Upper lobe of right lung (tissue), 1 donor: Measurements from ENCODE around the gene B9D2. TPM values are rescaled to one million over a fixed set of nuclear protein-coding genes. Genes with fewer than 3 reads are reported as not detected.

Source experiments
- ATAC-seq: fragments of 200-7000 bp; cut with Tn5 transposase; one replicate; pipeline ENCODE4 v1.9.1; 2020; ENCODE audit warnings: mild to moderate bottlenecking, moderate library complexity
- DNase-seq: peaks from one replicate; pipeline ENCODE4 v3.0.0-alpha.2; 2020
- H3K27ac ChIP-seq: fragments of 200-600 bp; one replicate; pipeline ENCODE4 v1.8.0; 2022
- H3K27me3 ChIP-seq: fragments of 200-600 bp; one replicate; pipeline ENCODE4 v1.8.0; 2022; ENCODE audit warnings: mild to moderate bottlenecking
- H3K36me3 ChIP-seq: fragments of 200-600 bp; one replicate; pipeline ENCODE4 v1.8.0; 2022
- H3K4me1 ChIP-seq: fragments of 200-600 bp; one replicate; pipeline ENCODE4 v1.8.0; 2022
- H3K4me3 ChIP-seq: fragments of 200-600 bp; one replicate; pipeline ENCODE4 v1.8.0; 2022; ENCODE audit warnings: mild to moderate bottlenecking
- H3K9me3 ChIP-seq: fragments of 200-600 bp; one replicate; pipeline ENCODE4 v1.8.0; 2022
- intact Hi-C: fragments of 100-400 bp; cut with DNase I; formaldehyde crosslinking; loops from one replicate; pipeline ENCODE4 v1.11.0; 2022
- total RNA-seq: library from RNA; stranded (reverse); fragmentation: NEBNext Ultra II Directional; extraction: Animal tissue kit (Norgen Biotek cat#: 25700); gene quantifications from one replicate; pipeline ENCODE4 v1.2.1, GENCODE V29; 2021
- TF ChIP-seq, protein P1 (sequence below): fragments of 200-600 bp; IDR thresholded peaks from one replicate; pipeline ENCODE4 v1.8.0; 2022; ENCODE audit warnings: antibody characterized with exemption
- donor health status: DM: no; HTN: yes; CAD: no; lungs with severe emphysema.

The B9D2 gene
- total RNA-seq, 1 donor from 2014 or later, result 5.5 TPM

DNA sequence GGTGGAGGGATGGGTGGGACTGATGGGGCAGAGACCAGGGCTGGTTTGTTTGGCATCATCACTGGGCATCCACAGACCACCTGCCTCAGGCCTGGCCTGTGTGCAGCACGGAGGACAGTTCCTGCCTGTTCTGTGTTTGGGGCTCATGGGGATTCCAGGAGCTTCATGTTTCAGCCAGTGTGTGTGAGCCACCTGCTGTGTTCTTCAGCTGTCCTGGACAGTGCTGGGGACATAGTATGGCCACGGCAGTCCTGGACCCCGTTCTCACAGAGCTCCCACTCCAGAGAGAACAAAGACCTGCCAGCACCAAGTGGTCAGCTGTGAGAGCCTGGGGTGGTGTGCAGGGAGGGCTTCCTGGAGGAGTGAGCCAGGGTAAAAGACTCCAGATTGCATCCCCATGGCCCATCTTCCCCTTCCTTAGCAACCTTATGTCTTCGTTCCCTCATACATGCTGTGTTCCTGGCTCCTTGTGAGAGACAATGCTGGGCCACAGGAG lies 55.9 kb downstream of the B9D2 start:
- Histone ChIP-seq H3K4me3 (no peak overlapping the region), H3K36me3 (peaks cover 59% of the 10 kb centered on the region), H3K9me3 (no peaks in the 10 kb centered on the region), H3K27ac (peak overlapping the region; percentile 79), H3K27me3 (no peaks in the 10 kb centered on the region), H3K4me1 (peaks cover 40% of the 10 kb centered on the region)
- intact Hi-C loops, result no loop called here
- no peak for DNase-seq
- TF ChIP-seq, protein P1, sequence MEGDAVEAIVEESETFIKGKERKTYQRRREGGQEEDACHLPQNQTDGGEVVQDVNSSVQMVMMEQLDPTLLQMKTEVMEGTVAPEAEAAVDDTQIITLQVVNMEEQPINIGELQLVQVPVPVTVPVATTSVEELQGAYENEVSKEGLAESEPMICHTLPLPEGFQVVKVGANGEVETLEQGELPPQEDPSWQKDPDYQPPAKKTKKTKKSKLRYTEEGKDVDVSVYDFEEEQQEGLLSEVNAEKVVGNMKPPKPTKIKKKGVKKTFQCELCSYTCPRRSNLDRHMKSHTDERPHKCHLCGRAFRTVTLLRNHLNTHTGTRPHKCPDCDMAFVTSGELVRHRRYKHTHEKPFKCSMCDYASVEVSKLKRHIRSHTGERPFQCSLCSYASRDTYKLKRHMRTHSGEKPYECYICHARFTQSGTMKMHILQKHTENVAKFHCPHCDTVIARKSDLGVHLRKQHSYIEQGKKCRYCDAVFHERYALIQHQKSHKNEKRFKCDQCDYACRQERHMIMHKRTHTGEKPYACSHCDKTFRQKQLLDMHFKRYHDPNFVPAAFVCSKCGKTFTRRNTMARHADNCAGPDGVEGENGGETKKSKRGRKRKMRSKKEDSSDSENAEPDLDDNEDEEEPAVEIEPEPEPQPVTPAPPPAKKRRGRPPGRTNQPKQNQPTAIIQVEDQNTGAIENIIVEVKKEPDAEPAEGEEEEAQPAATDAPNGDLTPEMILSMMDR, result no peak
- no peak for ATAC-seq

DNA sequence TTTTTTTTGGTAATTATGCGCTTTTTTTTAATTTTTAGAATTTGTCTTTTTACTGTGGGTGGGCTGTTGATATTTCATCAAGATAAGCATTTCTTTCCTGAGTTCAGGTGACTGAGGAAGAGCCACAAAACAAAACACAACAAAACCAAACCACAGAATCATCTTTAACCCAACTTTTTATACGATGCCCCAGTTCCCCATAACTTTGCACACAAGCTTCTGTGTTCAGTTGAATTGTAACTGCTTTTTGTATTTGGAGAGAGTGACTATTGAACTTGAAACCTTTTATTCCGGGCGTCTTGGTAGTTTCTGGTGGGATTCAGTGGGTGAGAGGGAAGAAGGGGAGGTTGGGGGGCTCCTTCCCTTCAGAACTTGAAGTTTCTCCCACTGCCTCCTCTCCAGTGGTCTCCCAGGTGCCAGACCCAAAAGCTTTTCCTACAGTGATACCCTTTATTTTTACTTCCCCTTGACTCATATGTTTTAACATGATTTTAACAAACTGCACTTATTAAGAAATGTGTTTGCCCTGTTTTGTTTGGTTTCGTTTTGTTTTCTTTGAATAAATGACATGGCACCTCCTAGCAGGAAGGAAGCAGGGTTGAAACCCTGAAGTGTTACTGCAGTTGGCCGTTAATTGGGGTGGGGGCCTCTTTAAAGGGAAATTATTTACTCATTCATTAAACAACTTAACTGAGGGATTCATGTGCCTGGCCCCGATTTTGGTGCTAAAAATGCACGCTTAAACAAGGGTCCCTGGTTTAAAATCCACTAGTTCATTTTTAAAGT lies 56.7 kb downstream of the B9D2 start:
- Histone ChIP-seq H3K4me3 (peak overlapping the region; percentile 10), H3K27me3 (no peaks in the 10 kb centered on the region), H3K36me3 (peaks cover 59% of the 10 kb centered on the region), H3K9me3 (no peaks in the 10 kb centered on the region), H3K4me1 (peaks cover 40% of the 10 kb centered on the region), H3K27ac (peak overlapping the region; percentile 79)
- intact Hi-C loops, result no loop called here
- DNase-seq (no peak), ATAC-seq (no peak)
- TF ChIP-seq, protein P1, result no peak

DNA sequence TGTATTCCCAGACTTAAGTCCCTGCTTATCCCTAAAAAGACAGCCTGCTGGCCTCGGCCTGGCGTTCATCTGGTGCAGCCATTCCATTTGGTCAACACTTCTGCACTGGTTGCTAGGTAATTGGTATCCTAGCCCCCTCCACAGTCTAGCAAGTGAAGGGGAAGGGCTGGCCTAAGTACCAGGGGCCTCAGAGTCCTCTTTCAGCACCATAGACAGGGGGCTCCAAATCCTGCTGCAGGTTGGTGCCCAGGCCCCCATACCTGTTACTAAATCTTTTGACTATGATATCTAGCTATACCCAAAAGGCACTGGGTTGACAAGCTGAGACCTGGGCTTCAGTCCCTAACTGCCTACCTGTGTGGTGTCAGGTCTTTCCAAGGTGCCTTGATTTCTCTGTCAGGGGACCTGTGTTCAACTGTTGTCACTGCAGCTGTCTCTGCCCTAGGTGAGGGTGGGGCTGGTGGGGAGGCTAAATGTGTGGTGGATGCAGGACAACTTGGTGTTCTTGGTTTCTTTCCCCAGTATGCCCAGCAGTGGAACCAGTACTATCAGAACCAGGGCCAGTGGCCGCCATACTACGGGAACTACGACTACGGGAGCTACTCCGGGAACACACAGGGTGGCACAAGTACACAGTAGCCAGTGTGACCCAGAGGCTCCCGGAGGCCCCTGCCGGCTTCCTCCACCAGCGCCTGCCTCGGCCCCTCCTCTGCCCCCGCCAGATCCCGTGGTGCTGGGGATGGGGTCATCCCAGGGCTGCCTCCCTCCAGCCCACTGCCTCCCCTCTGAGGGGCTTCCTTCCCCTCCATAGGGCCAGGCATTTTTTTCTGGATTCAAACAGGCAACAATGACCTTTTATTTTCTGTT lies 57.8 kb downstream of the B9D2 start:
- TF ChIP-seq, protein P1, result no peak
- H3K4me1 ChIP-seq, result peaks cover 34% of the 10 kb centered on the region
- ATAC-seq, result no peak
- H3K27me3 ChIP-seq, result no peaks in the 10 kb centered on the region
- H3K9me3 ChIP-seq, result no peaks in the 10 kb centered on the region
- intact Hi-C loops, result no loop called here
- no peak overlapping the region for H3K4me3 ChIP-seq
- no peak for DNase-seq
- peaks cover 69% of the 10 kb centered on the region for H3K36me3 ChIP-seq
- peak overlapping the region; percentile 79 for H3K27ac ChIP-seq

DNA sequence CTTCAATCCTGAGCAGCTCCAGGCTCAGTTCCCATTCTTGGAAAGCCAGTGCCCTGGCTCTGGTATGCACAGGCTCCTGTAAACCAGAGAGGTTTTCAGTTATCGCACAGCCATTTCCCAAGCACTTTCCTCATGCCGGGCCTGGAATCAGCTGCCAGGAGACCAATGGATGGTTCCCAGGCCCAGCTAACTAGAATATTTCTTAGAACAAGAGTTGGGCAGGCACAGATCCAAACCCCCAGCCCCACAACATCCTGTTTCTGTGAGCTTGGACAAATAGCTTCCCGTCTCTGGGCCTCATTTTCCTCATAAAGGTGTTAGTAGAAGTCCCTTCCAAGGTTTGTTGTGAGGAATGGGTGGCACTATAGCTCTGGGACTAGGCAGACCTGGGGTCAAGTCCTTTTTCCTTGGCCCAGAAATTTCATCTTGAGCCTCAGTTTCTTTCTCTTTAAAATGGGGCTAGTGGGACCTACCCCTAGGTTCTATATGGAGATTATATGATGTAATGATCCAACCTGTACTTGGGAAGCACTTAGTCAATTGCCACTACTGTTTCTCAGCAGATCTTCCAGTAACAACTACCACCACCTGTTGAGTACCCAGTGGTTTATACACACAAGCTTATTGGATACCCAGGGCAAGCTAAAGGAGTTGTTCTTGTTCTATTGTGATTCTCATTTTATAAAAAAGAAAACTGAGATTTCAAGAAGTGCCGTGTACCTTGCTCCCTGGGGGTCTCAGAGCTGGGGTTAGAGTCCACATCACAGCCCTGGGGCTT lies 59.1 kb downstream of the B9D2 start:
- Histone ChIP-seq H3K9me3 (no peaks in the 10 kb centered on the region), H3K4me1 (peaks cover 40% of the 10 kb centered on the region), H3K27me3 (no peaks in the 10 kb centered on the region), H3K27ac (no peak overlapping the region), H3K36me3 (peaks cover 81% of the 10 kb centered on the region), H3K4me3 (no peak overlapping the region)
- ATAC-seq (no peak), DNase-seq (peak; percentile 21)
- intact Hi-C loops, result no loop called here
- TF ChIP-seq, protein P1, result no peak

Other genes with a start within 250 kb of the B9D2 start
- gene CYP2F1, start 249.7 kb downstream of the B9D2 start, total RNA-seq, result not detected
- 11.1 TPM for gene CYP2S1, start 170.9 kb downstream of the B9D2 start, total RNA-seq
- 59.1 TPM for gene AXL, start 144.9 kb downstream of the B9D2 start, total RNA-seq
- gene HNRNPUL1, start 99.8 kb downstream of the B9D2 start, total RNA-seq, result 171 TPM
- gene CCDC97, start 54.0 kb downstream of the B9D2 start, total RNA-seq, result 31.9 TPM
- 99.0 TPM for gene TGFB1, start 10.2 kb downstream of the B9D2 start, total RNA-seq
- gene TMEM91, start 12.4 kb upstream of the B9D2 start, total RNA-seq, result 19.5 TPM
- gene EXOSC5, start 33.2 kb upstream of the B9D2 start, total RNA-seq, result 12.4 TPM
- 15.0 TPM for gene BCKDHA, start 33.7 kb upstream of the B9D2 start, total RNA-seq
- 31.3 TPM for gene B3GNT8, start 63.2 kb upstream of the B9D2 start, total RNA-seq
- gene DMAC2, start 75.8 kb upstream of the B9D2 start, total RNA-seq, result 54.9 TPM
- not detected for gene ERICH4, start 79.0 kb upstream of the B9D2 start, total RNA-seq
- gene CEACAM21, start 212.0 kb upstream of the B9D2 start, total RNA-seq, result 16.3 TPM